GM12891 (cell line): ENCODE measurements around the gene HEY2.

ENCODE experiments used
- DNase-seq: peaks from one replicate; pipeline ENCODE4 v3.0.0; 2011; ENCODE audit warnings: low spot score; ENCODE audit not compliant: insufficient read length
- FAIRE-seq: peaks from 2 replicates; lab custom pipeline; 2011; peaks lifted over from hg19 to GRCh38; lab: Jason Lieb, UNC
- PAX5 ChIP-seq: IDR thresholded peaks from 2 replicates; pipeline ENCODE4 v1.6.1; 2011; ENCODE audit warnings: low read length, moderate library complexity, mild to moderate bottlenecking; ENCODE audit not compliant: insufficient read depth, severe bottlenecking
- POLR2A ChIP-seq: IDR thresholded peaks from 2 replicates; pipeline ENCODE4 v1.6.1; 2011; ENCODE audit warnings: low read depth, low read length, control low read depth
- POLR2AphosphoS5 ChIP-seq: IDR thresholded peaks from 2 replicates; pipeline ENCODE4 v1.6.1; 2011; ENCODE audit warnings: low read depth, low read length, control low read depth
- POU2F2 ChIP-seq: IDR thresholded peaks from 2 replicates; pipeline ENCODE4 v1.6.1; 2011; ENCODE audit warnings: low read depth, mild to moderate bottlenecking, control low read depth, low read length, moderate library complexity
- SPI1 ChIP-seq: IDR thresholded peaks from 2 replicates; pipeline ENCODE4 v1.6.1; 2011; ENCODE audit warnings: low read depth, low read length, control low read depth
- TAF1 ChIP-seq: IDR thresholded peaks from 2 replicates; pipeline ENCODE4 v1.6.1; 2011; ENCODE audit warnings: low read depth, low read length, control low read depth

Gene HEY2

DNA sequence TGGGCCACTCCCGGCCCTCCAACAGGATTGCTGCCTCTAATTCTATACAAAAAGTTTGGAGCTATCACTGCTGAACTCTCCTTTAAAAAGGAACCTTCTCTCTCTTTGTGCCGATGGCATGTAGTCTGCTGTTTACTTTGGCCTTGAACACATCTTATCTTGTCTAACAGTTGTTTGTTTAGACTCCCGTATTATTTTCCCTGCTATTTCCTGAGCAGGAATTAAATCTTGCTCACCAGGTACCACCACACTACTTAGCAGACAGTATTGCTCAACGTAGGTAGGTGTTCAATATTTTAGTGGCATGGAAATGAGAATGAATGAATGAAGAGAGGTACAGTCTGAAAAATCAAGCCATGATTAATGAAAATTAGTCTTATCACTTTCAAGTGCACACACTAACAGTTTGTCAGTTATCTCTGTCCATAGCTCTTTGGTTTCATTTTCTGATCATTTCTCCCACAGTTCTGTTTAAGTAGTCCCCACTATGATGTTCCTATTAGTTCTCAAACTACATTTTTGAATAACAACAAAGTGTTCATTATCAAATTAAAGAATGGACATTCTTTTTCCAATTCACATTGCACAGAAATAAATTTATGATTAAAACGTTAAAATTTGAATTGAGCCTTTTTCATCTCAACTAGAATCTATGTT, 6.8 kb upstream of the HEY2 start:
- DNase-seq (no peak), FAIRE-seq (peak; percentile 28)
- no peak for TF ChIP-seq POLR2A
- TF ChIP-seq TAF1 = no peak
- TF ChIP-seq PAX5 = no peak
- no peak for TF ChIP-seq POLR2AphosphoS5
- TF ChIP-seq SPI1 = no peak
- TF ChIP-seq POU2F2 = no peak

DNA sequence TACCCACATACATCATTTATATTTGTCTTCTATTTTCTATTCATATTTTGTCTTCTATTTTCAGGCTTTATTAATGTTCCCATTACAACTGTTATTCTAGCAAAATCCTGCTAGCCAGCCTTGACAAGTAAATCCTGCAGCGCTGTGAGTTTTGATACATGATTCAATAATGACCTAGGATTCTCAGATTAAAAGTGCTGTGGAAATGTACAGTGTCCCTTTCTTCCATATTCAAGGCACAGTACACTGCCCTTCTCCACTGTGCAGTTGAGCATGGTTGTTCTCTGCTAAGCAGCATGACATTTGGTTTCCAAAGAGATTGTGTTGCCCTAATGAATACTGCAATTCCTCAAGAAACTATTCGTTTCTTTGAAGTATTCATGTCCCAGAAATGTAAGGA, 5.8 kb upstream of the HEY2 start:
- TF ChIP-seq POLR2A = no peak
- TF ChIP-seq SPI1 = no peak
- no peak for TF ChIP-seq TAF1
- no peak for TF ChIP-seq PAX5
- TF ChIP-seq POLR2AphosphoS5 = no peak
- no peak for TF ChIP-seq POU2F2
- DNase-seq = no peak
- FAIRE-seq = no peak

DNA sequence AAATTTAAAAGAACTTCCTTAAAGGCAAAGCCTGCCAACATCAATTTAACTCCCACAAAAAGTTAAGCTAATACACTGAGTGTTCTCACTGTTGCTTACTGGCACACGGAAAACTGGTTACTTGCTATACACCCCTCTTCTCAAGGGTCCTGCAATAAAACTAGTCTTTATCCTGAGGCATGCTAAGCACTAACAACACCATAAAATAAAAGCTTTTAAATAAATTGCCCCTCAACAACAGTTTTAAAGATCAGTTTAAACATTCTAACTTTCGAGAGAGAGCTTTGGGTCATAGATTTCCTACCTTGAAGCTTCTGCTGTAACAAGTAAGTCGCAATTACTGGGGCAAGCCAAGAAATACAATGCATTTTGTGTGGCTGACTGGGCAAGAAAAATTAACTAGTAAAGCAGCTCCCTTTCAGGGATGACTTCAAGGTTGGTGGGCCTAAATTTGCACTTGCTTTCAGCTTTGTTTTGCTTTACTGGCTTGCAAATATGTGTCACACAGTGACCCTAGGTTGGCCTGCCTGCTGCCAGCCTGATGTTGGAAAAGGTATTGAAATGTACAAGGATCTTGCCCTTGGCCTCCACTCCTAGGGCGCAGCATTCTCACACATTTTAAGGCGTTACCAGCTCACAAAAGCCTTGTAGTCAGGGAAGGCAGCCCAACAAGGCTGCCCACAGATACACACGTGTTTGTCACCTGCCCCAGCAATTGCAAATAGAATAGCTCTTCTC, 4.0 kb upstream of the HEY2 start:
- DNase-seq (no peak), FAIRE-seq (no peak)
- TF ChIP-seq POLR2A (no peak), TAF1 (no peak), POU2F2 (no peak), SPI1 (no peak), POLR2AphosphoS5 (no peak), PAX5 (no peak)

DNA sequence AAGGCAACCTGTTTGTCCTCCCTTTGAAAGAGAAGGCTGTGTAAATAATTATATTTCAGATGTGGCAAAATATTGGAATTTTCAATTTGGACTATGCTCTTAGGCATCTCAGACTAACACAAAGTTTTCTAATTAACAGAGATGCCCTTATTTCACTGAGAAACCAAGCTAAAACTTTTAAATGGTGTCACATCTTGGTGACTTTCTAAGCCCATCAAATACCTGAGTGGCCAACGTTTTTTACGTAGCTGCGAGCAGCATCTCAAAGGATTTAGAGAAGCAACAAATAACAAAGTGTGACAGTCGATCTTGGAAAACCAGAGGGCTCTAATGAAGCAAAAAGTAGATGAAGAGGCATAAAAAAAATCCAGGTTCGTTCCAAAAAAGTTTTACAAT, 3.4 kb upstream of the HEY2 start:
- FAIRE-seq = no peak
- no peak for TF ChIP-seq SPI1
- no peak for DNase-seq

DNA sequence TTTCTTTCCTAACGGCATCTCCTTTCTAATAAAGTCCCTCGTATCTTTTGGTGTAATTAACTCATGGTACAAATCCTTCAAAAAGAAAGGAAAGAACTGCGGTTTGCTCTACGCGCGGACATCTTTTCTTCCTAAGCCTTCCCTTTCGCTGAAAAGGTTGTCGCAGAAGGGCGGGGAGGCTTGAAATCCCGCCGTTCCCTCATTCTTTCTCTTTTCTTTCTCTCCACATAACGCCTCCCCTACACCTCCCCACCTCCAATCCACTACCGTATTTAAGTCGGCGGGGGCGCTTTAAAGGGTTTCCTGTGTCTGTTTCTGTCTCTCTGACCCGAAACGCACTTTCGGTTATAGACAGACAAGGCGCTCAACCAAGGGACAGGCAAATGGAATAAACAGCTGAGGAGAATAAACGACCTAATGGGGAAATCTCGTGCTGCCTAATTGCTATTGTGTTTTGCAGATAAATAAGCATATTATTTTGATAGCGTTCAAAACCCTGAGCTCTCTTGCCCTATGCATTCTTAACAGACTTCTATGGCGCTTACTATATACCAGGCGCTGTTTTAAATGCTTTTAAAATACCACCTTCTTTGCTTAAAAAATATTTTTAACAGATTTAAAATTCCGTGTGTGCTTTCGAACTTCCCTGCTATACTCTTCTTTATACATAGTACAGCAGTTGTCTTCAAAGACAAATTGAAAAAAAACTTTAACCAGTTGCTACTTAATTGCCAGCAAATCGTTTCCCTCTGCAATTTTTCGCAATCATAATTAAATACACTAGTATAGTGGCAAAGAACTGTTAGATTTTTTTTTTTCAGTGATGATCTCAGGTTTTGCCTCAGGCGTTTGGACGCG, 2.5 kb upstream of the HEY2 start:
- DNase-seq (no peak), FAIRE-seq (peak; percentile 79)
- no peak for TF ChIP-seq PAX5
- TF ChIP-seq POLR2AphosphoS5 = no peak
- no peak for TF ChIP-seq SPI1
- TF ChIP-seq POU2F2 = no peak
- TF ChIP-seq POLR2A = no peak

DNA sequence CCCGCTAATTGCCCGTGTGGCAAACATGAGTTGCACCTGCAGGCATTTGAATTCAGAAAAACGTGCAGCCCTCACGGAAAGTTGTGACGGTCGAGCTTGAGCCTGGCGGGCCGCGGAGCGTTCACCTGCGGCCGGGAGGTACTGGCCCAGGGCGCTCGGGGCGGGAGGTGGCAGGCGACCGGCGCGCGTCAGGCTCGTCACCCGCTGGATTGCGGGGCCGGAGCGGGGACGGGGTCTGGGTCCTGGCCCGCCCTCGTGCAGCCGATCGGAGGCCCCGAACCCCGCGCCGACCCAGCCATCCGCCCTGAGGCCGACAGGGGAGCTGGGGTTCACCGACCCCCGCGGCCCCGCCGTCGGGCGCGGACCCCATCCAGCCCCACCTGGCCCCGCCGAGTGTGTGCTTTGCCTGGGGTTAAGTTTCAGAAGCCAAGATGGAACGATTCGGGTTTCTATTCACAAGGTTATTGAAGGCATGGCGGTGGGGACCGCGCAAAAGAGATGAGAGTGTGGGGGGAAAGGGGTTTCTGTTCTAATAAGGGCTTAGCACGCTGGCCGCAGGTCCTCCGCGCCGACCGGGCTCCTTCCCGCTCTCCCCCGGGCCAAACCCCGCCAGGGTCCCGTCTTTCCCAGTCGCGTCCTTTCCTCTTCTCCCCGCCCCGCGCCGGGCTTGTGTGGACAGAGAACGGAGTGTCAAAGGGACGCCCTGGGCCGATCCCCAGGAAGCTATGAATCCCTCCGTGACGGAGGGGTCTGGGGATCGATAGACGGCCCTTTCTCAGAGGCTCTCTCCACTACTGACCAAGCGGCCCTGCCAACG, 1.6 kb upstream of the HEY2 start:
- FAIRE-seq (peak; percentile 64), DNase-seq (no peak)
- TF ChIP-seq PAX5 (no peak), SPI1 (no peak), POLR2A (no peak), POU2F2 (no peak)

DNA sequence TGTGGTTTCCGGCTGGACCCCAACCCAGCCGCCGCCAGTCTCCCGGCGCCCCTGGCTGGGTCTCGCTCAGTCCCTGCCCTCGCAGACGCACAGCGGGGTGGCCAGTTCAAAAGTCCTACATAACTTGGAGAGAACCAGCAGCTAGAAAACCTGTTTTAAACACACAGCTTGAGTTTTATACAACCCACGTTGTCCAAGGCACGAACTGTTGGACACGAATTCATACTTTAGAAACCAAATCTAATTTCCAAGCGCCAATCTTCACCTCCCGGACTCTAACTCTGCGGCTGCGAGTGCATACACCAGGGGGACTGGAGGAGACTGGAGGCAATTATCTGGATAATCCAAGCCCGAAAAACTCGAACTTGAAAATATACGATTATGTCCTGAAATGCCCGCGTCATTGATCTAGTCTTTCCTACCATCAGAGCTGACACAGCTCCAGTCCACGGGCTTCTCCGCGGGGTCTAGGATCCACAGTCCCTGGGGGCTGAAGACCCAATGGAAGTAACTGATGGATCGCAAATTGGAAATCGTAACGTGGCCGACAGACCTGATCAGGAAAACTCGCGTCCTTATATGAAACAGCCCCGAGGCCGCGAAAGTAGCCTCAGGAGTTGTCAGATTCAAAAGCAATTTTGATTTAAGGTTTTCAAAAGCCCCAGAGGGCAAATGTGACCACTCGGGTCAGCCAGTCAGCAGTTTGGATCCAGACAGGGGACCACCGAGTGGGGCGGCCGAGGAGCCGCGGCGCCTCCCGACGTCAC, 843 bp upstream of the HEY2 start:
- DNase-seq = no peak
- TF ChIP-seq POU2F2 (no peak), POLR2A (no peak), PAX5 (no peak), TAF1 (no peak)
- peak; percentile 68 for FAIRE-seq

DNA sequence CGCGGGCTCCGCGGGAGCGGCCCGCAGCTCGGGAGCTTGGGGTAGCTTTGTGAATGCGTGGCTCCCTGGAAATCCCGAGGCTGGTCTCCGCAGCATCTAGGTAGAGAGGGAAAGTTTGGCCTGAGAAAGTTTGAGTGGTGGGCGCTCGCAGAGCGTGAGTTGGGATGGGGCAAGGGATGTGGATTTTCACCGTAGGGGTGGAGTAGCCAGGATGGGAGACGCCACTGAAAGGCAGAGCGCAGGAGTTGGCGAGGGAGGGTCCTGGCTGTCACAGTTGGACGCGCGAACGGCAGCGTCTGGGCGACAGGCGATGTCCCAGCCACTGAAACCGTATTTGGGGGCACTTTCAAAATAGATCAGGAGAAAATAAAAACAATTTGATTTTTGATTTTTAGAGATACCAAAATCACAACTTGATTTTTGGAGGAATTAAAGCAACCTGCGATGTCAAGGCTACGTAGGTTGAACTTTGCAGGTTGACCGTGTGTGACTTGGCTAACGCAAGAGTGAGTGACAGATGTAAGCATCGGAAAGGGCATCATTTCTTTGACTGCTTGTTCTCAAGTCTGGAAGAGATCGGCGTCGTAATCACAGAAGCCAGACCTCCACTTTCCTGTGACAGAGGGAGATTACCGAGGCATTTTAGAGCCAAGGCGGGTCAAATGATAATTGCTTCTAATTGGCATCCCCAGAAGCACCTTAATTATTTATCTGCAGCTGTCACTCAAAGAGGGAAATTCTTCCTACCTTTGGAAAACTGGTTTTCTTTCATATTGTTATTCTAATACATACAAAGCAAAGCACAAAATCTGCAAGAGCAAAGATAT, 646 bp downstream of the HEY2 start:
- TF ChIP-seq SPI1 (no peak), POLR2AphosphoS5 (no peak), POU2F2 (no peak), TAF1 (no peak), PAX5 (no peak), POLR2A (no peak)
- FAIRE-seq (peak; percentile 70), DNase-seq (no peak)
